ENCODE measurements around the gene CACNA1H.
"Not testable (repeated sequence)": the region's sequence is repeated elsewhere in the genome, so short reads cannot be mapped to it uniquely, and the experiment has no call there.

The CACNA1H gene

DNA sequence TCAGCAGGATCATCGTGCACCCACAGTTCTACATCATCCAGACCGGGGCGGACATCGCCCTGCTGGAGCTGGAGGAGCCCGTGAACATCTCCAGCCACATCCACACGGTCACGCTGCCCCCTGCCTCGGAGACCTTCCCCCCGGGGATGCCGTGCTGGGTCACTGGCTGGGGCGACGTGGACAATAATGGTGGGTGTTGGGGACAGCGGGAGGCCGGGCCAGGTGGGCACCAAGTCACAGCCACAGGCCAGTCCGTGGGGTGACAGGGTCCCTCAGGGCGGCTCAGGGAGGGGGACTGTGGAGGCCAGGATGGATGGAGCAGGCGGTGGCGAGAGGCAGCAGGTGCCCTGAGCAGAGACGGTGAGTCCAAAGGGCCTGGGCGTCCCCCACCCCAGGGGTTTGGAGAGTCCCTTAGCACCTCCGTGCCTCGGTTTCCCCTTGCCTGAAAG lies 104.0 kb downstream of the CACNA1H start:
- no peak for DNase-seq

DNA sequence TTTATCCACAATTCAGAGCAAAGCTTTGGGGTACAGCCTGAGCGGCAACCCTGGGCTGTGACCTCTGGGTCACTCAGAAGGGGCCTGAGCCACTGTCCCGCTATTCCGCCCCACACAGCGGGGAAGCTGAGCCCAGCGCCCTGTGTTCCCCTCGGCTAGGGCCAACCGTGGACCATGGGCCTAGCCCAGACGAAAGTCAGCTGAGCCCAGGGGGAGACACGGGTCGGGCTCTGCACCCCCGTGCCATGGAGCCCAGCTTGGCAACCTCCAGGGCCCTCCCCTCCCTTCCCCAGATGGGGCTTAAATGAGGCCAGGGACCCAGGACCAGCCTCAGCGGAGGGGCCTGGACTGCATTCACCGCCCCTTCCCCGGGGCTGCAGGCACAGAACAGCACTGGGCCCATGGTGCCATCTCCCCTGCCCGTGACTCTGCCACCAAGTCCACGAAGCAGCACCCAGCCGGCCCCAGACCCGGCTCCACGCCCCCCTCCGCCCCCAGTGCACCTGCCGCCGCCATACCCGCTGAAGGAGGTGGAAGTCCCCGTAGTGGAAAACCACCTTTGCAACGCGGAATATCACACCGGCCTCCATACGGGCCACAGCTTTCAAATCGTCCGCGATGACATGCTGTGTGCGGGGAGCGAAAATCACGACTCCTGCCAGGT lies 104.8 kb downstream of the CACNA1H start:
- DNase-seq, result no peak

DNA sequence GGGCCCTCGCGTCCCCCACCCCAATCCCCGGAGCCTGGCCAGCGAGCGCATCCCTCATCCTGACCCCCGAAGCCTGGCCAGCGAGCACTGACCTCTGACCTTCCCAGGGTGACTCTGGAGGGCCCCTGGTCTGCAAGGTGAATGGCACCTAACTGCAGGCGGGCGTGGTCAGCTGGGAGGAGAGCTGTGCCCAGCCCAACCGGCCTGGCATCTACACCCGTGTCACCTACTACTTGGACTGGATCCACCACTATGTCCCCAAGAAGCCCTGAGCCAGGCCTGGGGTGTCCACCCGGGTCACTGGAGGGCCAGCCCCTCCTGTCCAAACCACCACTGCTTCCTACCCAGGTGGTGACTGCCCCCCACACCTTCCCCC lies 105.3 kb downstream of the CACNA1H start:
- DNase-seq, result no peak

DNA sequence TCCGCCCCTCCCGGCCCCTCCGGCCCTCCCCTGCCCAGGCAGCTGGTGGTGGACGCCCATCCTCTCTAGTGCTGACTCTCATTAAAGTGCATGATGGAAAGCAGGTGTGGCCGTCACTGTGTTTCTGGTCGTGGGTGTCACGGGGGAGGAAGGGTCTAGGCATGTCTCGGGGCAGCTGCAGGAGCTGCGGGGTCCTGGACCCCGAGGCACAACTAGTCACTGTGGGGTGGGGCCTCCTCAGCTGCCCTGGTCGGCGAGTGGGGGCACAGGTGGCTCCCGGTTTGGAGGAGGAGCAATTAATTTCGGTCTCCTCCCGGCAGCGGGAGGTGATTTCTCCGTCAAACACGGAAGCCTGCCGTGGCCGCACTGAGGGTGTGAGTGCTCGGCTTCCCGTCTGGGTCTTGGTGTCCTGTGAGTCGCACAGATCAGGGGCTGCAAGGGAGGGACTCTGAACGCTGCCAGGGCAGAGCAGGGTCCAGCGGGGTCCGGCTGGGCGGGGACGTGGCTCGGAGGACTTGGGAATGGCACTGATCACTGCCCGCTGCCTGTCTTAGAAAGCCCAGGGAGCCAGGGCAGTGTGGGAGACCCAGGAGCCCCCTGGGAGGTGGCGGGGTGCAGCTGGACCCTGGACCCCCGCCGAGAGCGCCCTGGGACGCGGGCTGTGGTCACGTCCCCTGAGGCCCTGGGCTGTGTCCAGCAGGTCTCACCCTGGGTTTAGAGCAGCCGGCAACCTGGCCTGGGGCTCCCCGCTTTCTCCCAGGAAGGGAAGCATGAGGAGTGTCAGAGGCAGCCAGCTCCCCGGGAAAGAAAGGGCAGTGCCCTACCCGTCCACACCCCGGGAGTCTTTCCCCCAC lies 106.2 kb downstream of the CACNA1H start:
- DNase-seq, result no peak

DNA sequence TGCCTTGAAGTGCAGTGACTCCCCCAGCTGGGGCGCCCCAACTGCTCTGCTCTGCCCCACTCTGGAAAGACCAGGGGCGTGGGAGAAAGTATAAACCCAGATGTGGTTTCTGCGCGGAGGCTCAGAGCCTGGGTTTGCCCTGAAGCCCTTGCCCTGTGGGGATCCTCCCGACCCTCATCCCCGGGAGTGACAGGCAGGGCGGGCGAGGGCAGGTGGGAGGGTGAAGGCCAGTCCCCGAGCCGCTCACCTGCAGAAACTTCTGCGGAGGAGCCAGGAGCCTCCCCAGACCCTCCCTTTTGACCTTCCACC lies 106.8 kb downstream of the CACNA1H start:
- DNase-seq, result no peak

DNA sequence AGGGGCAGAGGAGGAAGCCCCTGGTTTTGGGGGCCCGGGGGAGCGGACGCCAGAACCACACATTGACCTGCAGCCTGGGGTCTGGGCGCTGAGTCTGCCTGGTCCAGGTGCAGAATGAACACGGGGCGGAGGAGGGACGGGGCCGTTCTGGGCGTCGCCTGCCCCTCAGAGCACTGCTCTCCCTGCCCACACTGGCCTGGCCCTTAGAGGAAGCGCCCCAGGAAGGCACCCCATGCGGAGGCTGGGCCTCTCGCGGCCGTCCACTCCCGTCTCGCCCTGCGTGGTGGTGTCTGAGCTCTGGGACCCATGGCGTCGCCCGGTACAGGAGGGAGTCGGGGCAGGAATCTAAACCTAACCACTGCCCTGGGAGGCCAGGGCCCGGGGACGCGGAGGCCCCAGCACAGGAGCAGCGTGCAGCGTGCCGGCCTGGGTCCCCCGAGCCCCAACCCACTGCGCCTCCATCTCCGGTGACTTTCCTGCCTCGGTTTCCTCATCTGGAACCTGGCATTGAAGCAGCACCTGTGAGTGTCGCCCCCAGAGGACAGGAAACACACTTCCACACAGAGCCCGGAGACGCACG lies 107.3 kb downstream of the CACNA1H start:
- no peak for DNase-seq

DNA sequence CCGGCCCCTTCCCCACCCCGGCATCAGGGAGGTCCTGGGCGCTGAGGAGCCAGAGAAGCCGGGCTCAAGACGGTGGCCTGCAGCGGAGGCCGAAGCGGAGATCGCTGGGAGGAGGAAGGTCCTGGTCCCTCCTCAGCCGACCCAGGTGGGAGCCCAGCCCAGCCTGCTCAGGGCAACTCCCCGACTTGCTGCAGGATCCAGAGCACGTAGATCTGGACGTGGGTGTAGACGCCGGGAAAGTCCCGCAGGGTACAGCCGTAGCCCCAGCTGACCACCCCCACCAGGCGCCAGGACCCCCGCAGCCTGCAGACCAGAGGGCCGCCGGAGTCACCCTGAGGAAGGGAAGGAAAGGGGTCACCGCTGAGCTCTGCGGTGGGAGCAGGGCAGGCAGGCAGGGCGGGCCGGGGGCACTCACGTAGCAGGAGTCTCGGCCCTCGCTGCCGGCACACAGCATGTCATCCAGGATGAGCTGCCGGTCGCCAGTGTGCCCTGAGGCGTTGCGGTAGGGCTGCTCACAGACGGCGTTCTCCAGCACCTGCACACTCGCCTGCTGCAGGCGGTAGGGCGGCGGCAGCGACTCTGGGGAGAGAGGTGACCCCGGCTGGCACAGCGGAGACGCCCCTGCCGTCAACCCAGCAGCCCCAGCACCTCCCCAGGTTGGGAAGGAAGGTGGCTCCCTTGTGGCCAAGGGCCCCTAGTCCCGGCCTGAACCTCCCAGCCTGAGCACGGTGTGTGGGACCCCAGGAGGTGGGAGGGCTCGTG lies 108.4 kb downstream of the CACNA1H start:
- no peak for DNase-seq

DNA sequence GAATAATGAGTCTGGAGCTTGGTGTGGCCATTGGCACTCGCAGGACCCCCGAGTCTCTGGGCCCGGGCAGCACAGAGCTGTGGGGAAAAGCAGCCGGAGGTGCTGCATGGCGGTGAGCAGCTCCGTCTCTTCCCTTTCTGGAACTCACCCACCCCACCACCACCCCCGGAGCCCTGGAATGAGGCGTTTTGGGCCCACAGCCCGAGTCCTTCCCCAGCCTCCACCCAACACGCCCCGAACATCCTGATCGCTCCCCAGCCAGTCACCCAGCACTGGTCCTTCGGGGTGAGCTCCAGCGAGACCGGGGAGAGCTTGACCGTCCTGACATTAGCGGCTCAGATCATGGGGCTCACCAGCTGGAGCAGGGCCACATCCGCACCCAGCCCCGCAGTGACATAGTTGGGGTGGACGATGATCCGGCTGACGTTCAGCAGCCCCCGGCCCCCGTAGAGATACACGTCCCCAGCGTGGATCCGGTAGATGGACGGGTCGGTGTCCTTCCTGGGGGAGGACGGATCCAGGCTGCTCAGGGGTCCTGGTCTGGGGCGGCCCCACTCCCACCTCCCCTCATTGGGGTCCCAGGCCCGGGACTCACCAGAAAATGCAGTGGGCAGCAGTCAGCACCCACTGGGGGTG lies 109.4 kb downstream of the CACNA1H start:
- no peak for DNase-seq

DNA sequence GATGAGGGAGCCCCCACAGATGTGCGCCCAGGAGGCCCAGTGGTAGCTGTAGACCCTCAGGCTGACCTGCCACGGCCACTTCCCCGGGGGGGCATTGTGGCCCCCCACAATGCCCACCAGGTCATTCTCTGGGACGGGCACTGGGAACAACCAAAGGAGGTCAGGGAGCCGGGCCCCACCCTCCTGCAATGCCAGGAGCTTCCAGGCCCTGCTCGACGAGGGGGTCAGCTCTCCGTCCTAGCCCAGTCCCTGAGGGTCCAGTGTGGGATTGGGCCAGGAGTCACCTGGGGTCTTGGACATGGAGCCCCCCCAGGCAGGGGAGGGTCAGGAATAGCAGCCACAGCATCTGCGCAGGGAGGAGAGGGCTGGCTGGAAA lies 109.9 kb downstream of the CACNA1H start:
- DNase-seq, result no peak

DNA sequence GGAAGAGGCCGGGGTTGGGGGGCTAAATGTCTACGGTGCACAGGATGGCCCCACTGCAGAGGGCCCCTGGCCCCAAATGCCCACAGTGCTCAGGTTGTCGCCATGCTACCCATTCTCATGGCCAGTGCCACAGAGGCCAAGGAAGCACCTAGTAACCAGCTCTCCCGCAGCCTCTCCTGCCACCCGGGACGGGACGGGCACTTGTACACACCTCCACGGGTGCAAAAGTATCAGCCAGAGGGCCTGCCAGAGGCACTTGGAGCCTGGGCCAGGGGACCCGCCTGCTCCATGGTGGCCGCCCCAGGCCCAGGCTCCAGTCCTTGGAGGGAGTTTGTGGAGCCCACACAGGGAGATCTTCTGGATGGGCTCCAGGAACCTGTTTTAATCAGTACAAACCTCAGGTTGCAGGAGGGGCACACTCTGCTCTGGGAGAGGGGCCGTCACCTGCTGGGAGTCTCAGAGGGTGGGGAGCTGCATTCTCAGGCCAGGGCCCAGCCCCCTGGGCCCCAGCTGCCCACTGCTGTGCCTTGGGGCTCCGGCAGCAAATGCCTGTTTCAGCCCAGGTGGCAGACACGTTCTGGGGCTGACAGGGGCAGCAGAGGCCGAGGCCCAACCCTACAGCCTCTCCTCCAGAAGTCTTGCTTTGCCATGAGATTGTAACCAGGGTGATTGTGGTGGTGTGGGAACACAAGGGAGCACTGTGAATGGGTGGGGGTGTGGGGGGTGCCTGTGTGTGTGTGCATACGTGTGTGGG lies 110.9 kb downstream of the CACNA1H start:
- DNase-seq, result no peak

DNA sequence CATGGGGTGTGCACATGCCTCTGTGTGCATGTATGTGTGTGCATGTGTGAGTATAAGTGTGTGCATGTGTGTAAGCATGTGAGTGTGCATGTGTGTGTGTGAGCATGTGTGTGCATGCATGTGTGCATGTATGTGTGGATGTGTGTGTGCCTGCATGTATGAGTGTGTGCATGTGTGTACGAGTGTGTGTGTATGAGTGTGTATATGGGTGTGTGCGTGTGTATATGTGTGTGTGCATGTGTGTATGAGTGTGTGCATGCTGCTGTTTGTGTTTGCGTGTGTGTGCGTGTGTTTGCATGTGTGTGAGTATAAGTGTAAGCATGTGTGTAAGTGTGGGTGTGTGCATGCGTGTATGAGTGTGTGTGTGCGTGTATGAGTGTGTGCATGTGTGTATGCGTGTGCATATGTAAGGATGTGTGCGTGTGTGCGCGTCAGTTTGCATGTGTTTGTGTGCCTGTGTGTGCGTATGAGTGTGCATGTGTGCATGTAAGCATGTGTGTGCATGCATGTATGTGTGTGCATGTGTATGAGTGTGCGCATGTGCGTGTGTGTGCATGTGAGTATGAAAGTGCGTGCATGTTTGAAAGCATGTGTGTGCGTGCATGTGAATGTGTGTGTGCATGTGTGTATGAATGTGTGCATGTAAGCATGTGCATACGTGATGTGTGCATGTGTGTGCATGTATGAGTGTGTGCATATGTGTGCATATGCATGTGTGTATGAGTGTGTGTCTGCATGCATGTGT lies 111.6 kb downstream of the CACNA1H start:
- DNase-seq, result no peak

DNA sequence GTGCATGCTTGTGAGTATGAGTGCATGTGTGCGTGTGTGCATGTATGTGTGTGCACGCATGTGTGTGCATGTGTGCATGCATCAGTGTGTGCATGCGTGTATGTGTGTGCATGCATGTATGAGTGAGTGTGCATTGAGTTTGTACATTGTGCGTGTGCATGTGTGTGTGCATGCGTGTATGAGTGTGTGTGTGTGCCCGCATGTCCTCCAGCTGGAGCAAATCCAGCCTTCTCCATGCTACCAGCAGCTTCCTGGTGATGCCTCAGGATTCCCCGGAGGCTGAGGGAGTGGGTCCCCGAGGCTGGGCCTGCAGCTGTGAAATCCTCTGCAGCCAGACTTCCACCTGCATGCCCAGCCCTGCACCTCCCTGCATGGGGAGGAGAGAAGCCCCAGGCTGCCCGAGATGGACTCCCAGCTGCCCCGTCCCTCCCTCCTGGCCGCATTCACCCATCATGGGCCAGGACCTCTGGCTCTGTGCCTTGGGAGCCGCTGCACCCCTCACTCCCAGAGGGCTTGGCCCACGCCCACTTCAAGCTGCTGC lies 112.3 kb downstream of the CACNA1H start:
- DNase-seq, result no peak

DNA sequence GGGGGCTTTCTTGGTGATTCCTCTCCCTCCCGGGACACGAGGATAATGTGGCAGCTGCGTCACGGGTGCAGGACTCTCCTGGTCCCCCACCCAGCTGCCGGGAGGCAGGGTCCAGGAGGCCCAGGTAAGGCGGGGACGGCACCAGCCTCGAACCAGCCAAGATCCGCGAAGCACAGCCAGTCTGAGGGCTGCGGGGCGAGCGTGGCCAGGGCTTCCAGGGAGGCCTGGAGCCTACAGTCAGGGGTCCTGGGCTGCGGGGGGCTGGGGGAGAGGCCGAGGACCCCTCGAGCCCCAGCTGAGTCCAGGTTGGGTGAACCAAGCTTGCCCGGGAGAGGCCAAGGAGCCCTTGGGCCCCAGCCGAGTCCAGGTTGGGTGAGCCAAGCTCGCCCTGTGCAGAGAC lies 112.9 kb downstream of the CACNA1H start:
- no peak for DNase-seq

DNA sequence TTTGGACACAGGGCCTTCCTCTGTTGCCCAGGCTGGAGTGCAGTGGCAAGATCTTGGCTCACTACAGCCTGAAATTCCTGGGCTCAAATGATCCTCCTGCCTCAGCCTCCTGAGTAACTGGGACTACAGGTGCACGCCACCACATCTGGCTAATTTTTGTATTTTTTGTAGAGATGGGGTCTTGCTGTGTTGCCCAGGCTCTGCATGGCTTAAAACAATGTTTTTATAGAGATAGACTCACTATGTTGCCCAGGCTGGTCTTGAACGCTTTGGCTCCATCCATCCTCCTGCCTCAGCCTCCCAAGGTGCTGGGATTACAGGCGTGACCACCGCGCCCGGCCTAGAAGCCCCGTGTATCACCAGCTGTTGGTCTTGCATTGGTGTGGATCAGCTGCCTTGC lies 116.5 kb downstream of the CACNA1H start:
- not testable (repeated sequence) for DNase-seq

DNA sequence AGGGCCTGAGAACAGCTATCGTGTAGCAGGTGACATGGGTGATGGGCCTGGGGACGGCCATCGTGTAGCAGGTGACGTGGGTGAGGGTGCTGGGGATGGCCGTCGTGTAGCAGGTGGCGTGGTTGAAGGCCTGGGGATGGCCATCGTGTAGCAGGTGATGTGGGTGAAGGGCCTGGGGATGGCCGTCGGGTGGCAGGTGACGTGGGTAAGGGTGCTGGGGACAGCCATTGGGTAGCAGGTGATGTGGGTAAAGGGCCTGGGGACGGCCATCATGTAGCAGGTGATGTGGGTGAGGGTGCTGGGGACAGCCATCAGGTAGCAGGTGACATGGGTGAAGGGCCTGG lies 118.4 kb downstream of the CACNA1H start:
- DNase-seq, result no peak
